ENCODE results near the gene MTA3. TPM values are rescaled to one million over a fixed set of nuclear protein-coding genes. Genes with fewer than 3 reads are reported as not detected.

MTA3 gene
- total and polyA plus RNA-seq, 2 of the 8 experiments (the other 6 are each of a cell fraction or from before 2014, with no cell fraction given) = 125 to 184 TPM

DNA sequence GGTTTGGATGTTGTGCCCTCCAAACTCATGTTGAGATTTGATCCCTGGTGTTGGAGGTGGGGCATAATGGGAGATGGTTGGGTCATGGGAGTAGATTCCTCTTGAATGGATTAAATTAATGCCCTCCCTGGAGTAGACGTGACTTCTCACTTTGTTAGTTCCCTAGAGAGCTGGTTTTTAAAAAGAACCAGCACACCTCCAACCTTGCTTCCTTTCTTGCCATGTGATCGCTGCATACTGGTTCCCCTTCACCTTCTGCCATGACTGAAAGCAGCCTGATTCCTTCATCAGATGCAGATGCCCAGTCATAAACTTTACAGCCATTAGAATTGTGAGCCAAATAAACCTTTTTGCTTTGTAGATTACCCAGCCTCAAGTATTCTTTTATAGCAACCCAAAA lies 21.7 kb downstream of the MTA3 start:
- Histone ChIP-seq H3K4me1 (replicated peaks in 1 of 4; ENCODE audit: control insufficient read depth in 3 of 4, insufficient read depth in 4 of 4, low read length in 3 of 4) (peaks cover 0 to 5% (median 0%) of the 10 kb centered on the region in 4 experiments; a peak in 2 of 7 replicates), H3K79me2 (ENCODE audit: control insufficient read depth in 1 of 2, insufficient read depth in 2 of 2, low read length in 2 of 2) (peaks cover 11 to 89% of the 10 kb centered on the region in 2 experiments), H2BK12ac (ENCODE audit: low read depth, low read length) (no peak overlapping the region), H3K23me2 (ENCODE audit: low read depth, low read length) (no peaks in the 10 kb centered on the region), H4K5ac (ENCODE audit: insufficient read length, low read depth, low read length) (no peak overlapping the region), H3K56ac (replicated peaks; ENCODE audit: insufficient read length, low read depth, low read length) (no peak overlapping the region), H3K4me3 (ENCODE audit: extremely low read depth in 1 of 4, insufficient read depth in 2 of 4, low read depth in 3 of 4, low read length in 4 of 4) (no peak overlapping the region), H2BK120ac (replicated peaks; ENCODE audit: low read depth, low read length) (no peak overlapping the region), H3K9ac (replicated peaks in 1 of 4; ENCODE audit: extremely low read depth in 1 of 4, low read depth in 3 of 4, low read length in 3 of 4) (no peak overlapping the region), H3K18ac (ENCODE audit: extremely low read depth, low read length) (no peak overlapping the region; the same call in 1 of the 2 replicates), H3K79me1 (ENCODE audit: low read depth, low read length) (0 out of 2 replicates have a peak, but pooled peaks cover 2% of the 10 kb centered on the region), H3K4ac (replicated peaks; ENCODE audit: insufficient read length, low read depth, low read length) (no peak overlapping the region), H3K36me3 (ENCODE audit: control insufficient read depth in 2 of 4, insufficient read depth in 4 of 4, low read length in 3 of 4) (peaks cover 0 to 43% (median 4%) of the 10 kb centered on the region in 4 experiments; a peak in 6 of 8 replicates), H4K20me1 (replicated peaks in 1 of 2; ENCODE audit: control insufficient read depth in 1 of 2, insufficient read depth in 2 of 2, low read length in 2 of 2) (peaks cover 8 to 9% of the 10 kb centered on the region in 2 experiments), H4K8ac (ENCODE audit: extremely low read depth, insufficient read depth, low read length) (no peak overlapping the region), H3K27me3 (replicated peaks in 1 of 4; ENCODE audit: control insufficient read depth in 3 of 4, extremely low read depth in 1 of 4, insufficient read depth in 3 of 4, low read length in 3 of 4) (no peaks in the 10 kb centered on the region), H3K14ac (ENCODE audit: insufficient read length) (no peak overlapping the region), H3K9me3 (ENCODE audit: insufficient read depth in 2 of 2, low read depth in 1 of 2, low read length in 1 of 2) (no peaks in the 10 kb centered on the region), H2BK5ac (ENCODE audit: low read depth, low read length) (no peak overlapping the region), H3K4me2 (ENCODE audit: insufficient read depth in 1 of 2, low read depth in 2 of 2, low read length in 2 of 2) (no peak overlapping the region), H2AFZ (ENCODE audit: low read length) (no peak overlapping the region), H2BK15ac (ENCODE audit: low read length) (no peak overlapping the region), H3K27ac (ENCODE audit: low read depth, low read length) (no peak overlapping the region), H2BK20ac (ENCODE audit: low read length) (no peak overlapping the region), H4K91ac (replicated peaks; ENCODE audit: insufficient read length, low read length) (no peak overlapping the region), H3K23ac (ENCODE audit: insufficient read length) (no peak overlapping the region), H2AK5ac (ENCODE audit: low read depth, low read length) (no peak overlapping the region)
- DNase-seq (ENCODE audit: low read depth in 1 of 2, low spot score in 2 of 2) (no peak), FAIRE-seq (no peak)
- TF ChIP-seq POLR2AphosphoS5 (IDR thresholded peaks at IDR 0.05; ENCODE audit: low read depth, low read length) (no peak), SP1 (IDR thresholded peaks at IDR 0.05; ENCODE audit: low read depth, low read length) (no peak), SRF (IDR thresholded peaks at IDR 0.05; ENCODE audit: low read depth, low read length) (no peak), CTBP2 (IDR thresholded peaks at IDR 0.05; ENCODE audit: borderline replicate concordance, insufficient read depth, insufficient read length, low read length) (no peak), JUN (IDR thresholded peaks at IDR 0.05; ENCODE audit: low read depth, low read length) (no peak), NRF1 (IDR thresholded peaks at IDR 0.05; ENCODE audit: low read depth, low read length) (no peak), RAD21 (IDR thresholded peaks at IDR 0.05 in 1 of 2, conservative IDR thresholded peaks at IDR 0.05 in 1 of 2; ENCODE audit: low read depth in 2 of 2, low read length in 2 of 2) (no peak), TAF1 (IDR thresholded peaks at IDR 0.05; ENCODE audit: low read depth, low read length) (no peak), RBBP5 (IDR thresholded peaks at IDR 0.05; ENCODE audit: borderline replicate concordance, low read depth, low read length) (no peak), TAF7 (optimal IDR thresholded peaks at IDR 0.05; ENCODE audit: borderline replicate concordance, low read depth, low read length) (no peak), CBX8 (IDR thresholded peaks at IDR 0.05; ENCODE audit: borderline replicate concordance, low read depth, low read length) (no peak)
- TF ChIP-seq, protein P1, sequence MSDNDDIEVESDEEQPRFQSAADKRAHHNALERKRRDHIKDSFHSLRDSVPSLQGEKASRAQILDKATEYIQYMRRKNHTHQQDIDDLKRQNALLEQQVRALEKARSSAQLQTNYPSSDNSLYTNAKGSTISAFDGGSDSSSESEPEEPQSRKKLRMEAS (IDR thresholded peaks at IDR 0.05) = no peak
- 88% methylated on average over 2 of the region's 2 CpGs; no CpG with 5 or more reads in 1 of the 2 experiments for WGBS, 2 experiments (ENCODE audit: extremely low coverage in 1 of 2, insufficient coverage in 1 of 2, insufficient read length in 1 of 2, insufficient replicate concordance in 2 of 2, low coverage in 1 of 2, low lambda C conversion rate in 2 of 2, missing lambda C conversion rate in 1 of 2)
- ChIA-PET POLR2A (ENCODE audit: partially characterized antibody) (interaction anchor here (1.1 kb wide), 1 partner anchor 13 kb away, joined by 3 read pairs; no protein-coding TSS in a partner anchor), CTCF (ENCODE audit: partially characterized antibody) (no interaction called here)

Measured in H1 (cell line).